HG03108 (cell line): ENCODE measurements around the gene FOLR2.

ENCODE experiments used
- ATAC-seq: cut with Tn5 transposase; IDR thresholded peaks from one replicate; pipeline ENCODE4 v1.9.1; 2021; ENCODE audit warnings: moderate library complexity; ENCODE audit not compliant: unreplicated experiment

FOLR2 gene

DNA sequence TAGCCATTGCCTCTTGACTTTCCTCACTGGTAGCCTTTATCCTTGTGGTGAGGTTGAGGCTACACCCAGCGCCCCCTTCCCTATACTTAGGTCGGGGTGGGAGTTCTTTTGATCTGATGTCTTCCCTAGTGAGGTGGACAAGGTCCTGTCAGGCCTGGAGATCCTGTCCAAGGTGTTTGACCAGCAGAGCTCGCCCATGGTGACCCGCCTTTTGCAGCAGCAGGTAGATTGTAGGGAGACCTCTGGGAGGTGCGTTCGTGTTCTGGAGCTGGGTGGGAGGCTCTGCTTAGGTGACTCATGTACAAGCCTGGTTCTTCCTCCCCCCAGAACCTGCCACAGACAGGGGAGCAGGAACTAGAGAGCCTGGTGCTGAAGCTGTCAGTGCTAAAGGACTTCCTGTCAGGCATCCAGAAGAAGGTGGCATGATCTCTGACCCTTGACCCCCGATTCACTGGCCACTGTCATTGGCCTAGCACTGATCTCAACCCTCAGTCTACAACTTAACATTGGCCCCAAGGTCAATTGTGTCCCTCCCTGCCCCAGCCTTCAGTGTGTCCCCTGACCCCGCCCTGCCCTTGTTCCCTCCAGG is 12.8 kb downstream of the FOLR2 start:
- no peak for ATAC-seq

DNA sequence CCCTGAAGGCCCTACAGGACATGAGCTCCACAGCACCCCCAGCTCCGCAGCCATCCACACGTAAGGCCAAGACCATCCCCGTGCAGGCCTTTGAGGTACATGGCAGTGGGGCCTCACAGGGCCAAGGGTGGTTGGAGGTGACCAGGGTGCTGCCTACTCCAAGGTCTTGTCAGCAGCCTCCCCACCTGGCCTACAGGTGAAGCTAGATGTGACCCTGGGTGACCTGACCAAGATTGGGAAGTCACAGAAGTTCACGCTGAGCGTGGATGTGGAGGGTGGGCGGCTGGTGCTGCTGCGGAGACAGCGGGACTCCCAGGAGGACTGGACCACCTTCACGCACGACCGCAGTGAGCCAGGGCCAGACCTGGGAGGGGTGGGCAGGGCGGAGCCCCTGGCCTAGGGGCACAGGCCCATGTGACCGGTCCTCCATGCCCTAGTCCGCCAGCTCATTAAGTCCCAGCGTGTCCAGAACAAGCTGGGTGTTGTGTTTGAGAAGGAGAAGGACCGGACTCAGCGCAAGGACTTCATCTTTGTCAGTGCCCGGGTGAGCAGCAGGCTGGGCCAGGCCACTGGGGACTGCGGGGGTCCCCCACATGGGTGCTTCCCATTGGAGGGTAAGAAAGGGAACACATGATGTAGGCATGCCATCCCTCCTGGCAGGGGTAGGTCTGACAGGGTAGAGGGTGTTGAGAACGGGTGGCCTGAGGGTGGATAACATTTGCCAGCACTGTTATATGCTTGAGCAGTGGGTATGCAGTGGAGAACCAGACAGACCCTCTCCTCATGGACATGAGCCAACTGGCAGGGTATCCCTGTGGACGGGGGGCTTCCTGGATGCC is 13.6 kb downstream of the FOLR2 start:
- ATAC-seq: no peak

GRCh38 chr11:72230764-72231365 is 14.3 kb downstream of the FOLR2 start:
- ATAC-seq: no peak

- ATAC-seq: no peak
Observed at GRCh38 chr11:72231396-72232259, 15.0 kb downstream of the FOLR2 start.

- no peak for ATAC-seq
Observed at GRCh38 chr11:72232260-72233055, 15.9 kb downstream of the FOLR2 start.

DNA sequence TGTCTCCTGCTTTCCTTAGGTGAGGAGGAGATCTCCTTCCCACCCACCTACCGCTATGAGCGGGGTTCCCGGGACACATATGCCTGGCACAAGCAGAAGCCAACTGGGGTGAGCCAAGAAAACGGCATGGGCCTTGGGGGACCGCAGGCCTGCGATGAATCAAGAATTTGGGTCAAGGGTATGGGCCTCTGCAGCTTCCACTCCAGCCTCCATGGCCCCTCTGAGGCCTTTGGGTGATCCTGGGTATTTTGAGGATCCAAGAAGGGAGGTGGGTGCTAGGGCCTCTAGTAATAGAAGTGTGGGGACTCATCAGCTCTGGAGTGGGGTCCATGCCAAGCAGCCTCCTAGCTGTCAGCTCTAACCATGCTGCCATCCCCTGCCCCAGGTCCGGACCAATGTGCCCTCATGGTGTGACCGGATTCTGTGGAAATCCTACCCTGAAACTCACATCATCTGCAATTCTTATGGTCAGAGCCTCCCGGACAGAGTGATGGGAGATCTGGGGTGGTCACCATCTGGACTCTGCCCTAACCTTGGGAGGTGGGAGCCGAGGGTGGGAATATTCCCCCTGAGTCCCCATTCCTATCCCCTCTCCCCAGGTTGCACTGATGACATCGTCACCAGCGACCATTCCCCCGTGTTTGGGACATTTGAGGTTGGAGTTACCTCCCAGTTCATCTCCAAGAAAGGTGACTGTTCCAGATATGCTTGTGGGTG is 16.6 kb downstream of the FOLR2 start:
- no peak for ATAC-seq

DNA sequence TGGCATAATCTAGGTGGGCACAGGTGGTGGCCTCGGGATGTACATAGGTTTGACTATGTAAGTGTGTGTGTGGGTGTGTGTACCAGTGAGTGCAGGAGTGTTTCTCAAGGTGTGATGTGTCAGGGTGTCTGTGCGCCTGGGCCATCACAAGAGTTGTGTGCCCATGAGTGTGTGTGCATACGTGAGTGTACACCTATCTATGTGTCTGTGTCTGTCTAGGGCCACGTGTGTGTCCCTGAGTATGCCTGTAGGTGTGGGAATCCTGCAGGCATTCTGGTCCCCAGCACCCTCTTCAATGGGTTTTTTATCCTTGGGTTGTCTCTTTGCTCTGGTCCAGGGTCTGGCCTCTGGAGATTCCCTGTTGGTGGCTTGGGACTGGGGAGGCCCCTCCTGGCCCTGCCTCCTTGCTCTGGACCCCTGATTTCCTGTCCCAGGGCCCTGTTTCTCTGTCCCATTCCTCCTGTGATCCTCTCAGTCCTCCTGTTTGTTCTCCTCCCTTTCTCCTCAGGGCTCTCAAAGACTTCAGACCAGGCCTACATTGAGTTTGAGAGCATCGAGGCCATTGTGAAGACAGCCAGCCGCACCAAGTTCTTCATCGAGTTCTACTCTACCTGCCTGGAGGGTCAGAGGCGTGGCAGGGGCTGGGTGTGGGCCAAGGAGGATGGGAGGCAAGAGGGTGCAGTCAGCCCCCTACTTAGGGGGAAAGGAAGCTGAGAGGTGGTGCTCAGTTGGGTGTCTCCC is 17.3 kb downstream of the FOLR2 start:
- ATAC-seq: no peak

DNA sequence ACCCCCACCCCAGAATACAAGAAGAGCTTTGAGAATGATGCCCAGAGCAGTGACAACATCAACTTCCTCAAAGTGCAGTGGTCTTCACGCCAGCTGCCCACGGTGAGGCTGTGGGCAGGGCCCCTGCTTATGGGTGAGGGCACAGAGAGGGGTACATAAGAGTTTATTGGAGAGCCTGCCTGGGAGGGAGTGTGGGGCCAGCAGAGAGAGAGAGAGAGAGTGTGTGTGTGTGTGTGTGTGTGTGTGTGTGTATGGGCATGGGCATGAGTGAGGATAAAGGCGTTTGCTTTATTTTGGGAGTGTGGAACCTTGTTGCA is 17.9 kb downstream of the FOLR2 start:
- ATAC-seq: no peak

DNA sequence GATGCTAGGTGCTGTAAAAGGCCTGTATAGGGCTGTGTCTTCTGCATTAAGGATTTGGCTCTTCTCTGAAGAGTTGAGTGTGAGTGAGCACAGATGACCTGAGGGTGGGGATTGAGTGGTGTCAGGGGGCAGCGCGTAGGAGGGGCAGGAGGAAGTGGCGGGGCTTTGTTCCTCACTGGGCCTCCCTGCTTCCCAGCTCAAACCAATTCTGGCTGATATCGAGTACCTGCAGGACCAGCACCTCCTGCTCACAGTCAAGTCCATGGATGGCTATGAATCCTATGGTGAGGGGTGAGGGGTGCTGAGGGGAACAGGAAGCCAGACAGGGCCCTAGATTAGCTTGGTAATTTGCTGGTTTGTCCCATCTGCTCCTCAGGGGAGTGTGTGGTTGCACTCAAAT is 18.3 kb downstream of the FOLR2 start:
- no peak for ATAC-seq

GRCh38 chr11:72235351-72236057 is 18.9 kb downstream of the FOLR2 start:
- no peak for ATAC-seq

DNA sequence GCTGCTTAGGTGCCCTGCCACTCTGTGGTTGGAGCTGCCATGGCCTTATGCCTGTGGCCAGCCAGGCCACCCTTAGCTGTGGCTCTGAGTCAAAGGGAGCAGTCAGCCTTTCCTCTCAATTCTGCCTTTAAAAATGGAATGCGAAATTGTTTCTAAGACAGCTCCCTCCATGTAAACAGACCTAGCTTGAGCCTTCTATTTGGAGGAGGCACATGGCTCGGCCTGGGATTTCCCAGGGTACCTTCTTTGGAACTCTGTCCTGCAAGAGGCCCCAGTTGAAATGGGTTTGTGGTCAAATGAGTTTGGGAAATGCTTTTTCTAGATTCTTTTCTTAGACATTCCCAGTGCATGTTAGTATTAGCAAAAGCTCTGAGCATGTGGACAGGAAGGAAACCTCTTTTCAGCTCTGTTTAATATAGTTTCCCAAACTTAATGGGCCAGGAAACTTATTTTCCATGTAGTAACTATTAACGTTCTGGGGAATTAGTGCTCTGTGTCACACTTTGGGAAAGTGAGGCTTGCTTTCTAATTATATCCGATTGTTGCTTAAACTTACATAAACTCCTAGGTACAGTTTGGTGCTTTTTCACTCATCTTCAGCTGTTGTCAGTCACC is 19.6 kb downstream of the FOLR2 start:
- ATAC-seq: no peak

DNA sequence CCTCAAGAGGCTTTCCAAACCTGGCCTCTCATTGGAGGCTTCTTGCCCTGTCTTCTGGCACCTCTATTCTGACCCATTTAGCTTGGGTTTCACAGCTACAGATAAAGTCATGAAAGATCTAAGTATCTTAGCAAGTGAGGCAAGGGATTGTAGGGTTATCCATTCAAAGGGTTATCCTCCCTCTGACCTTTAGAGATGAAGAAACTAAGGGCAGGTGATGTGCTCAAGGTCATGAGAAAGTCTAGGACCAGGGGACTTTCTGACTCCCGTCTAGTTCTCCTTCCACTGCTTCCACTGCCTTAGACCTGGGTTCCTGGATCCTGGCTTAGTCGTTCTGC is 20.1 kb downstream of the FOLR2 start:
- ATAC-seq: no peak

DNA sequence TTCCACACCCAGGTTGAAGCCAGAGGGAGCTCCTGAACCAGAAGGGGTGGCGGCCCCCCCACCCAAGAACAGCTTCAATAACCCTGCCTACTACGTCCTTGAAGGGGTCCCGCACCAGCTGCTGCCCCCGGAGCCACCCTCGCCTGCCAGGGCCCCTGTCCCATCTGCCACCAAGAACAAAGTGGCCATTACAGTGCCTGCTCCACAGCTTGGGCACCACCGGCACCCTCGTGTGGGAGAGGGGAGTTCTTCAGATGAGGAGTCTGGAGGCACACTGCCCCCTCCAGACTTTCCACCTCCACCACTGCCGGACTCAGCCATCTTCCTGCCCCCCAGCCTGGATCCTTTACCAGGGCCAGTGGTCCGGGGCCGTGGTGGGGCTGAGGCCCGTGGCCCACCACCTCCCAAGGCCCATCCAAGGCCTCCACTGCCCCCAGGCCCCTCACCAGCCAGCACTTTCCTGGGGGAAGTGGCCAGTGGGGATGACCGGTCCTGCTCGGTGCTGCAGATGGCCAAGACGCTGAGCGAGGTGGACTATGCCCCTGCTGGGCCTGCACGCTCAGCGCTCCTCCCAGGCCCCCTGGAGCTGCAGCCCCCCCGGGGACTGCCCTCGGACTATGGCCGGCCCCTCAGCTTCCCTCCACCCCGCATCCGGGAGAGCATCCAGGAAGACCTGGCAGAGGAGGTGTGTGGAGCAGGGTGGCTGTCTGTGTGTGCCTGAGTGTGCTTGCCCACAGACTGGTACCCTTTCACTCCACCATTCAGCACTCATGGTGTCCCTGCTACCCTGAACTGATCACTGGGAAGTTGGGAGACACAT is 20.7 kb downstream of the FOLR2 start:
- ATAC-seq: no peak

DNA sequence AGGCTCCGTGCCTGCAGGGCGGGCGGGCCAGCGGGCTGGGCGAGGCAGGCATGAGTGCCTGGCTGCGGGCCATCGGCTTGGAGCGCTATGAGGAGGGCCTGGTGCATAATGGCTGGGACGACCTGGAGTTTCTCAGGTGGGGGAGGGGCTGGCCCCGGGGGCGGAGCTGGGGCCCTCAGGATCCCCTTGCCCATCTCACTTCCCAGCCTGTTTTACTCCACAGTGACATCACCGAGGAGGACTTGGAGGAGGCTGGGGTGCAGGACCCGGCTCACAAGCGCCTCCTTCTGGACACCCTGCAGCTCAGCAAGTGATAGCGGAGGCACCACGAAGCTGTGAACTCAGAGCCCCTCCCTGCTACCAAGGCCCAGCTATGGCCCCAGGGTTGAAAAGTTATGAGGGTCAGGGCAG is 21.5 kb downstream of the FOLR2 start:
- ATAC-seq: no peak

DNA sequence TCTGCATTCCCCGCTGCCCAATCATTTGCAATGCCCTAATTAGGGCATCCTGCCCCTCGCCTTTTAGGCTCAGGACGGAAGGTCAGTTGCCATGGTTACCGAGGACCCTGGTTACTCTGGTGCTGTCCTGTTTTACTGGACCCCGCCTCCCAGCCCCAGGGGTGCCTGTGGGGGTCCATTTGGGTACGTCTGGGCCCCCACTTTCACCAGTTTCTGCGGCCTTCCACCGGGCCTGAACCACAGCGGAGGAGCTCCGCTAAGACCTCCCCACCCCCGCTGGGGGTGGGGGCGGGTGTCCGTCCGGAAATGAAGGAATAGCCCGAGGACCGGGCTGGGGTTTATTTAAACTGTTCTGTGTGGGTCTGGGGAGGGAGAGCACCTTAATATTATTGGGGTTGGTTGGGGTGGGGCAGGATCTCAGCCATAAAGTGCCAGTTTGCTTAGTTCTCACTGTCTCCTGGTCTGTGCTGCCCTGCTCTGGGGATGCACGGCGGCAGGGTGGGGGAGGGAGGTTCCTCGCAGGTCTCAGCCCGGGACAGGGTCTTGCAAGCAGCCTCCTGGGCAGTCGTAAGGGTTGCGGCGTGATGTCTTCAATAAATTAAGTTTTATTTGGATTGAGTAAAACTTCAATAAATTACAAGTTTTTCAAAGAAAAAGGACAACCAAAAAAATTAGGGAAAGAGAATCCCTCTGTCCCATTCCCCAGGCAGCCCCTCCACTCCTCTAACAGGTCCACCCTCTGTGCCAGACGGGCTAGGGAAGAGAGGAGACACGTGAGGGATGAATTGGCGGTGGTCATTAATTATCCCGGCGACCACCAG is 22.1 kb downstream of the FOLR2 start:
- no peak for ATAC-seq

DNA sequence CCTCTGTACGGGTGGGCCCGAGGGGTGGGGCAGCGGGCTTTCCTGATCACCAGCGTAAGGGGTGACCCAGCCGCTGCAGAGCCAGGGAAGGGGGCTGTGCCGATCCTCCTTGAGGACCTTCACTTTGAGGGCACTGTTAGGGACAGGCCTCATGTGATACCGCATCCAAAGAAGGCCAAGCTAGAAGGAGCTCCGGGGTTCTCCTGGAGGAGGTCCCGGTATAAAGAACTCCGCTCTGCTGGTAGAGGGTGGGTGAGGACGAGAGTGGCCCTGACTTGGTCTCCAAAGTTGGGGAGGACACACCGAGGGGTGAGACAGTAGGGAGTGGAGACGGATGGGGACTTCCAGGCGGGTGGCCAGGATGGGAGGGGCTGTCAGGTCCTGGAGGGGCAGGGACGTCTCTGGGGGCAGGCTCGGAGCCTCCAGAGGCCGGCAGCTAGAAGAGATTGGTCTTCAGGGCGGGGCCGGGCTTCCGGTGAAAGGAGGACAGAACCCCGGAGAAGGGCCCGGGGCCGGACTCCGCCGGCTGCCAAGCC is 22.8 kb downstream of the FOLR2 start:
- ATAC-seq: no peak
